DMS 273 (cell line): Measurements from ENCODE around the gene DNM3.

ENCODE experiments used
- DNase-seq: peaks from one replicate; lab custom pipeline; 2025; ENCODE audit not compliant: unreplicated experiment; lab: John Stamatoyannopoulos, UW

Gene DNM3

DNA sequence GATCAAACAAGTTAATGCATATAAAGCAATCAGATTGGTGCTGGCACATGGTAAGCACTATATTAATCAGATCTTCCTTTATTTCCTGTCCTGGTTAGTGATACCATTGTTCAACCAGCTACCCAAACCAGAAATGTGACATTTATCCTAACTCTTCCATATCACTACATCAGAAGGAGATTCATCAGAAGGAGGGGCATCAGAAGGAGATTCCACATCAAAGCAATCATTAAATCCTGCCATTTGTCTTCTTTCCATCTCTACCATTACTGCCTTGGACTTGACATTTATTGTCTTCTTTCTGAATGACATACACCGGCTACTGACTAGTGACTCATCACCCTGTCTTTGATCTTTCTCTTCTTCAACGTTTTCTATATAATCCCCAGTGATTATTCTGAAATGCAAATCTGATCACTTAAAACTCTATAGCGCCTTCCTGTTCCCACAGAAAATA lies 75.0 kb downstream of the DNM3 start:
- no peak for DNase-seq

GRCh38 chr1:171917331-171917730 lies 76.0 kb downstream of the DNM3 start:
- DNase-seq = no peak

DNA sequence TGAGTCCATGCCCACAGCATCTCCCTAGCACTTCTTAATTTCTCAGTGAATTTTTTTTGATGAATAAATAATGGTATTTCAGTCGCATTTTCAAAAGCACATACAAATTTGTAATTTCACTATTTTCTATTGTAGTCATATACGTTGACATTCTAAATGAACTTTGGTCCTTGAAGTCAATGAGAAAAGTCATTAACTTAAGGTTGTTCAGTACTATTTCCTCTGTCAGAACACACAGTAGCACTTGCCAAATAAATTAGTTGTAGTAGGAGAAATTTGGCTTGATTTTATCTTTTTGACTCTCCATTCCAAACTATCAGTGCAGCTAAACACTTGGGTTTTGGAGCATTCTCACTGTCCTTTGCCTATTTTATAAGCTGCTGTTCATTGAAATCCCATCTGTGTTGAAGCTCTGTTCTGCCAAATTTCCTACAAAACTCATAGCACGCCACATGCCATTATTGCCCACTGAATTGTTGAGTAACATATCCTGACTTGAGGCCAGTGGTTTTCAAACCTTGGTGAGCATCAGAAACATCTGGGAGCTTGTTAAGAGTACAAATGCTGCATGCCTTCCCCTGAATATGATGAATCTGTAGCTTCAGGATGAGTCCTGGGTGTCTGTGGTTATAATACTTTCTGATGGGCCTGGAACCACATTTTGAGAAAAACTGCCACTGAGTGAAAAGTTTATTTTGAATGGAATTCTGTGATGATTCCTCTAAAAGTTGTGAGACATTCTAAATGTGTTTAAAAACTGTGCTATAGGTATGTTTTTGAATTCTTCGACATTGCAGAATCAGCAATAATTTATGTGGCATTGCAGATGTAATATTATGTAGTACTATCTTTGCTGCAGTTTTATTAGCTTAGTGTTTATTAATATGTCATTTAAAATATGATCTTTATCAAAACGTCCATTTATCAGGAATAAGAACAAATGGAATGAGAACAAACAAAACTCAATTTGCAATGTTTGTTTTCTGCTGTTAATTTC lies 78.9 kb downstream of the DNM3 start:
- no peak for DNase-seq

GRCh38 chr1:171922999-171923398 lies 81.7 kb downstream of the DNM3 start:
- no peak for DNase-seq

GRCh38 chr1:171929121-171929520 lies 87.8 kb downstream of the DNM3 start:
- peak; percentile 21 for DNase-seq

DNA sequence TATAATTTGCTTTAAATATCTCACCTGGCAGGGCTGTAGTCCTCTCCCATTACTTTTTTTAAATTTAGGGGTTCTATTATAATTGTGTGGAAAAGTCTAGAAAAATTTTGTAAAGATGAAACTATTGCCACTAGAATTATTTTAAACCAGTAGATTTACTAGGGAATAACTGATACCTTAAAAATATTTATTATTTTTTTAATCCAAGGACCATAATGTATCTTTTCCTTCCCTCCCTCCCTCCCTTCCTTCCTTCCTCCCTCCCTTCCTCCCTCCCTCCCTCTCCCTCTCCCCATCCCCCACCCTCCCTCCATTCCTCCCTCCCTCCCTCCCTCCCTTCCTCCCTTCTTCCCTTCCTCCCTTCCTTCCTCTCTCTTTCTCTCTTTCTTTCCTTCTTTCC lies 90.5 kb downstream of the DNM3 start:
- no peak for DNase-seq

GRCh38 chr1:171934664-171935063 lies 93.4 kb downstream of the DNM3 start:
- no peak for DNase-seq

GRCh38 chr1:171935086-171935485 lies 93.8 kb downstream of the DNM3 start:
- no peak for DNase-seq

- no peak for DNase-seq
These were observed 94.4 kb downstream of the DNM3 start for GRCh38 chr1:171935664-171936063.

GRCh38 chr1:171937938-171938337 lies 96.6 kb downstream of the DNM3 start:
- no peak for DNase-seq

DNA sequence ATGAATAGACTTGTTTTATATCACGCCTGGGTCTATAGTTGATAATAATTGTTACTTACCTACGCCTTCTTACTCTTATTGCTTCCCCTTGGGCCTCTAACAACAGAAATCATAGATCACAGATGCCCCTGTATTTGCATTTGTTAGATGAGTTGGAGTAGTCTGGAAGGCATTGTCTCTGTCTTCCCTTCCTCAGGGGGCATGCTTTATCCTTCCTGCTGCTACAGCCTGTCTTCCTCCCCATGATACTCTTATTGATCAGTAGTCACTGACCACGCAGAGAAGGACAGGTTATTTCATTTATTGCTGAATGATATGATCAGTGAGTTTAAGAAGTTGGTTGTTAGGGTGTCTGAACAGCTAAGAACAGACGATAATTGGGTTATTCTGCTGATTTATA lies 98.4 kb downstream of the DNM3 start:
- DNase-seq = no peak

DNA sequence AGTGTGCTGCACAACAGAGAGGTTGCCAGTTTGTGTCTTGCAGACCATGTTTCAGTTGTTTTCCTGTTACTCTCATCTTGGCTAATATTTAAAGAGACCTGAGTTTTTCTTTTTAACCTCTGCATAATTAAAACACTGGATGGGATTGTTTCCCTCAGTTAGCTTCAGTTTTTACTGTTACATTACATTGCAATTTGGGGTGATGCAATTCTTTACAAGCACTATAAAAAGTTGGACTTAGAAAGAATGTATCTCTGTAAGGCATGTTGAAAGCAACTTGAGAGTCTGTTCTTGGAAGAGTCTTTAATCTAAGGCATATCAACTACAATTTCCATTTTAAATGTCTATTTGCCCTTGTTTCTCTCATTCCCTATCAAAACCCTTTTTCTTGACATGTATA lies 99.1 kb downstream of the DNM3 start:
- no peak for DNase-seq

DNA sequence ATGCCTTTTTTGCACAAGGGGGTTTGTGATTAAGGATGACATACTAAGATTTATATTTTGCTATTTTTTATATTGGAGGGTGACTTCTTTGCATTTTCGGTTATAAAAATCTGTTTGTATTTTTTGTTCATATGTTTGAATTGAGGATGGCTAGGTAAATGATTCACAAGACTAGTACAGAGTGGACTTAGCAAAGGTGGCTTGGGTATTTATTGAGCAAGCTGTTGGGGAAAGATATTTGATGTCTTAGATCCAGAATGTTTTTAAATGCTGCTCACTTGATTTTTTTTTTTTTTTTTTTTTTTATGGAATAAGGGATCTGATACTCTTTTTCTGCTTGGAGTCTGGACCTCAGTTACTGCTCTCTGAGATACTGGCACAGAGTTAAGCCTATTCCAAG lies 100.6 kb downstream of the DNM3 start:
- DNase-seq = no peak

GRCh38 chr1:171943973-171944561 lies 102.8 kb downstream of the DNM3 start:
- DNase-seq = no peak

DNA sequence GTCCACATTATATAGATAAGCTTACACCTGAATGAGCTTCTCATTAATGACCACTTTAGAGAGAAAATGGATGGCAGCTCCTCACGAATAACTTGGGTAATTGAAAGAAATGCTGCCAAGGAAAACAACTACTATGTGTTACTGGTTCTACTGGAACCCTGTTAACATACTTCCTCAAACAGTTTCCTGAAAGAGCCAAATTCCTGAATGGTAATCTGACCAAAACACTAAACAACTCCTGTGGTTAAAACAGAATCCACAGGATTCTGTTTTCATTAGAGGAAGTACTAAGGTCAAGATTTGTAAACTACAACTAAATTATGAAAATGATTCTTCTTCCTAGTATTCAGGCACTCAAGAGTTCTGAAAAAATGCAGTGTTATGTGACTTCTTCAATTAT lies 107.2 kb downstream of the DNM3 start:
- DNase-seq = no peak

DNA sequence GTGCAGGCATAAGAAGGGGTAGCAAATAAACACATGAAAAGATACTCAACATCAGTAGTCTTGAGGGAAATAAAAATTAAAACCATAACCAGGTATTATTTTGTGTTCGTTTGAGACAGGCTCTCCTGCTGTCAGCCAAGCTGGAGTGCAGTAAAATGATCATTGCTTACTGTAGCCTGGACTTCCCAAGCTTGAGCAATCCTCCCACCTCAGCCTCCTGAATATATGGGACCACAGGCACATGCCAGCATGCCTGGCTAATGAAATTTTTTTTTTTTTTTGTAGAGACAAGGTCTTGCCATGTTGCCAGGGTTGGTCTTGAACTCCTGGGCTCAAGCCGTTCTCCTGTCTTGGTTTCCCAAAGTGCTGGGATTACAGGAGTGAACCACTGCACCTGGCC lies 108.0 kb downstream of the DNM3 start:
- no peak for DNase-seq

DNA sequence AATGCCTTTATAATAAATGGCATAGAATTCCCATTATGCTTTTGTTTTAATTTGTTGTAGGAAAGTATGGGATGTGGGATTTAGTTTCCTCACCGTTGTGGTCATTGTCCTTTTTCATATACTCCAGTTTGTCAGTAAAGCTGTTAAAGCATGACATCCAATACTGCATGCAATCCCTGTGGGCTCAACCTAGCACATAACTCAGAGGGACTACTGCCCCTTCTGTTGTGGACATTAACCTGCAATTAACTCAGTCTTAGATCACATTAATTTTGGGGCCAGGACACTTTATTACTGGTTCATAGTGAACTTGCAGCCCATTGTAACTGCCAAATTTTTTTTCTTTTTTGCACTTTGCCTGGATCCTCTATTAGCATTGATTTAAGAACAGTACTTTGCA lies 112.5 kb downstream of the DNM3 start:
- peak; percentile 3 for DNase-seq

- DNase-seq = no peak
These were observed 113.1 kb downstream of the DNM3 start for GRCh38 chr1:171954361-171954760.

DNA sequence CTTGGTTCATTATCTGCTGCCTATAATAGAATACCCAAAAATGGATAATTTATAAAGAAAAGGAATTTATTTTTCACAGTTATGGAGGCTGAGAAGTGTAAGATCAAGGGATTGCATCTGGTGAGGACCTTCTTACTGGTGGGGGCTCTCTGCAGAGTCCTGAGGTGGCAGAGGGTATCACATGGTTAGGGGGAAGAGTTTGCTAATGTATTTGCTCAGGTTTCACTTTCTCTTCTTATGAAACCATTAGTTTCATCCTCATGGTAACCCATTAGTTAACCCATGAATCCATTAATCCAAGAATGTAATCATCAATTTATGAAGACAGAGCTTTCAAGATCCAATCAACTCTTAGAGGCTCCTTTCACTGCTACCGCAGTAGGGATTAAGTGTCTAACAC lies 120.6 kb downstream of the DNM3 start:
- no peak for DNase-seq

DNA sequence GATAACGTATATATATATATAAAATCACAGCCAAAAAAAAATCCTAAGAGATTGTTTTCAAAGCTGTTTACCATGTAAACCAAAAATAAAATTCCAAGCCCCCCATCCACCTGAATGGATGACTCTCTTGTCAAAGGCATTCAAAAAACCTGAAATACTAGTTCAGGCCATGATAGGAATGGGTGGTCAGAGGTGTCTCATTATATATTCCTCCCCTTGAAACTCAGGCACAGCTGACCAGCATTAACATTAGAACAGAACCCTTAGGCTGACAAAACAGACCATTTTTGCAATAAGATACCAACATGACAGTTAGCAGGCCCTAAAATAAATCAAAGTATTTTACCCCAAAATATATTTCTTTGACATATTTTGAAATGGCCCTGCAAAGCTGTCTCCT lies 122.5 kb downstream of the DNM3 start:
- DNase-seq = no peak

DNA sequence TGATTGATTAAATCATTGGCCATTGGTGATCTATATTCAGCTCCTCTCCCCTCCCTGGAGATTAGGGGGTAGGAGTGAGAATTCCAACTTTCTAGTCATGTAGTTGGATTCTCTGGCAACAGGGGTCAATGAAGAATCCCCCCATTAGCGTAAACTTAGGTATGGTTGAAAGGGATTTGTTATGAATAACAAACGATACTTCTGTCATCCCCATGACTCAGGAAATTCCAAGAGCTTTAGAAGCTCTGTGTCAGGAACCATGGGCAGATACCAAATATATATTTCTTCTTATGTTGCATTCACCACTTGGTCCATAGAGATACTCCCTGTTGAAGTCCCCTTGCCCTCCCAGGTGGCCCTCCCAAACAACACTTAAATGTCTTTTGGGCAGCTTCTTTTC lies 124.5 kb downstream of the DNM3 start:
- no peak for DNase-seq

GRCh38 chr1:171966426-171967220 lies 125.3 kb downstream of the DNM3 start:
- no peak for DNase-seq
